IMR-90 (cell line): Measurements from ENCODE around the gene SIDT1. TPM values are rescaled to one million over a fixed set of nuclear protein-coding genes. Genes with fewer than 3 reads are reported as not detected.

Experiments
- ATAC-seq: fragments of 200-7000 bp; cut with Tn5 transposase; 2 replicates; pipeline ENCODE4 v1.9.1; 2020; ENCODE audit warnings: low read depth, mild to moderate bottlenecking, moderate library complexity
- BruUV-seq: library from RNA; stranded (reverse); fragments of 400-500 nt; replicated peaks from 2 replicates; lab custom pipeline; 2021; lab: Mats Ljungman, UMichigan
- CTCF ChIA-PET: fragments of 300-600 bp; formaldehyde crosslinking; extraction: SDS; loops from one replicate; lab custom pipeline; 2021; ENCODE audit warnings: antibody characterized with exemption; lab: Yijun Ruan, JAX
- POLR2A ChIA-PET: fragments of 300-600 bp; sonication (Branson Sonifier 250); formaldehyde crosslinking; loops from one replicate; lab custom pipeline; 2022; ENCODE audit warnings: antibody characterized with exemption; ENCODE audit not compliant: unreplicated experiment; lab: Charles Lee
- DNase-seq: peaks from one replicate; pipeline ENCODE4 v3.0.0; 2013
- H2AFZ ChIP-seq: replicated peaks from 2 replicates; pipeline ENCODE3; 2013; ENCODE audit warnings: low read length, mild to moderate bottlenecking; ENCODE audit not compliant: poor library complexity
- H2AK5ac ChIP-seq: 2 replicates; pipeline ENCODE4 v1.6.1; 2013; ENCODE audit warnings: low read depth, low read length, inconsistent platforms
- H2AK9ac ChIP-seq: replicated peaks from 2 replicates; pipeline ENCODE3; 2013; ENCODE audit warnings: mild to moderate bottlenecking, low read depth, low read length, moderate library complexity; ENCODE audit not compliant: poor library complexity
- H2BK120ac ChIP-seq: 2 replicates; pipeline ENCODE4 v1.6.1; 2013; ENCODE audit warnings: low read depth, low read length, inconsistent platforms
- H2BK15ac ChIP-seq: 3 replicates; pipeline ENCODE4 v1.6.1; 2013; ENCODE audit warnings: low read depth, low read length, inconsistent platforms
- H2BK20ac ChIP-seq: 2 replicates; pipeline ENCODE4 v1.6.1; 2013; ENCODE audit warnings: low read depth, mild to moderate bottlenecking, inconsistent platforms, low read length, moderate library complexity
- H2BK5ac ChIP-seq: 2 replicates; pipeline ENCODE4 v1.6.1; 2013; ENCODE audit warnings: mild to moderate bottlenecking, low read depth, low read length, inconsistent platforms; ENCODE audit not compliant: poor library complexity, severe bottlenecking
- H3K14ac ChIP-seq: replicated peaks from 2 replicates; pipeline ENCODE4 v1.6.1; 2013; ENCODE audit warnings: low read depth, low read length, inconsistent platforms
- H3K18ac ChIP-seq: 2 replicates; pipeline ENCODE4 v1.6.1; 2013; ENCODE audit warnings: low read depth, low read length, control low read depth
- H3K23ac ChIP-seq: 2 replicates; pipeline ENCODE4 v1.6.1; 2013; ENCODE audit warnings: low read depth, low read length, inconsistent platforms
- H3K27ac ChIP-seq: 2 replicates; pipeline ENCODE4 v1.5.1; 2013; ENCODE audit warnings: mild to moderate bottlenecking, control low read depth, low read length; ENCODE audit not compliant: insufficient read depth
- H3K27me3 ChIP-seq: 2 replicates; pipeline ENCODE4 v1.6.1; 2013; ENCODE audit warnings: low read length; ENCODE audit not compliant: control insufficient read depth, insufficient read depth
- H3K36me3 ChIP-seq: 2 replicates; pipeline ENCODE4 v1.6.1; 2013; ENCODE audit warnings: low read length, mixed read lengths; ENCODE audit not compliant: control insufficient read depth, insufficient read depth
- H3K4ac ChIP-seq: 2 replicates; pipeline ENCODE4 v1.6.1; 2013; ENCODE audit warnings: low read depth, low read length, inconsistent platforms
- H3K4me1 ChIP-seq: 2 replicates; pipeline ENCODE4 v1.6.1; 2013; ENCODE audit warnings: low read length, mixed read lengths; ENCODE audit not compliant: control insufficient read depth, insufficient read depth
- H3K4me2 ChIP-seq: 2 replicates; pipeline ENCODE4 v1.6.1; 2013; ENCODE audit warnings: low read depth, mild to moderate bottlenecking, control low read depth, low read length, moderate library complexity
- H3K4me3 ChIP-seq: 2 replicates; pipeline ENCODE4 v1.5.1; 2013; ENCODE audit warnings: low read depth, mild to moderate bottlenecking, control low read depth, low read length, moderate library complexity; ENCODE audit not compliant: insufficient read depth
- H3K56ac ChIP-seq: 2 replicates; pipeline ENCODE4 v1.6.1; 2013; ENCODE audit warnings: low read length, inconsistent platforms; ENCODE audit not compliant: insufficient read depth; ENCODE audit errors: extremely low read depth
- H3K79me1 ChIP-seq, 2 experiments: 2 replicates each; pipeline ENCODE4 v1.6.1; 2013; ENCODE audit warnings: low read length in 2 of 2, inconsistent platforms in 1 of 2, low read depth in 1 of 2
- H3K9ac ChIP-seq: 2 replicates; pipeline ENCODE4 v1.6.1; 2013; ENCODE audit warnings: low read depth, low read length, control low read depth
- H3K9me1 ChIP-seq: 2 replicates; pipeline ENCODE4 v1.6.1; 2013; ENCODE audit warnings: low read length, inconsistent platforms; ENCODE audit not compliant: insufficient read depth
- H3K9me3 ChIP-seq: 2 replicates; pipeline ENCODE4 v1.6.1; 2013; ENCODE audit warnings: low read length; ENCODE audit not compliant: control insufficient read depth, insufficient read depth
- H4K20me1 ChIP-seq: 2 replicates; pipeline ENCODE4 v1.6.1; 2013; ENCODE audit warnings: low read length, inconsistent platforms; ENCODE audit not compliant: insufficient read depth
- H4K5ac ChIP-seq: 2 replicates; pipeline ENCODE4 v1.6.1; 2013; ENCODE audit warnings: mild to moderate bottlenecking, low read depth, low read length, control low read depth
- H4K8ac ChIP-seq, 2 experiments: 2 replicates each; pipeline ENCODE4 v1.6.1; 2013; ENCODE audit warnings: low read depth in 2 of 2, low read length in 2 of 2, control low read depth in 1 of 2, inconsistent platforms in 1 of 2
- H4K91ac ChIP-seq: 2 replicates; pipeline ENCODE4 v1.6.1; 2013; ENCODE audit warnings: low read depth, low read length, inconsistent platforms; ENCODE audit not compliant: insufficient read depth
- BHLHE40 ChIP-seq: fragments of 150-350 bp; IDR thresholded peaks from 2 replicates; pipeline ENCODE4 v1.6.1; 2016; ENCODE audit warnings: mild to moderate bottlenecking, low read depth, low read length
- CHD1 ChIP-seq: IDR thresholded peaks from 2 replicates; pipeline ENCODE4 v1.6.1; 2012; ENCODE audit warnings: low read depth, low read length, improper control_type of control experiment
- FOS ChIP-seq: fragments of 150-350 bp; IDR thresholded peaks from 2 replicates; pipeline ENCODE4 v1.6.1; 2016; ENCODE audit warnings: low read depth, low read length
- MAFK ChIP-seq: IDR thresholded peaks from 2 replicates; pipeline ENCODE4 v1.6.1; 2012; ENCODE audit warnings: low read depth, low read length, improper control_type of control experiment
- MXI1 ChIP-seq: IDR thresholded peaks from 2 replicates; pipeline ENCODE4 v1.6.1; 2012; ENCODE audit warnings: low read depth, mild to moderate bottlenecking, low read length, moderate library complexity, borderline replicate concordance
- POLR2A ChIP-seq: IDR thresholded peaks from 2 replicates; pipeline ENCODE4 v1.6.1; 2012; ENCODE audit warnings: mild to moderate bottlenecking, low read depth, low read length
- RAD21 ChIP-seq: IDR thresholded peaks from 2 replicates; pipeline ENCODE4 v1.6.1; 2012; ENCODE audit warnings: low read length, improper control_type of control experiment
- RCOR1 ChIP-seq: IDR thresholded peaks from 2 replicates; pipeline ENCODE4 v1.6.1; 2012; ENCODE audit warnings: mild to moderate bottlenecking, low read length, improper control_type of control experiment; ENCODE audit not compliant: insufficient replicate concordance
- RFX5 ChIP-seq: IDR thresholded peaks from 2 replicates; pipeline ENCODE4 v1.8.0; 2012; ENCODE audit warnings: low read depth, mild to moderate bottlenecking, low read length, moderate library complexity
- dilution Hi-C: fragments of 300-500 bp; cut with HindIII; formaldehyde crosslinking; loops from one replicate; pipeline ENCODE4 v1.14.3; 2018; ENCODE audit warnings: low sequenced_read_pairs; ENCODE audit not compliant: unreplicated experiment
- in situ Hi-C: fragments of 300-500 bp; cut with MboI; formaldehyde crosslinking; loops from 3 replicates; pipeline ENCODE4 v1.14.3; 2019; ENCODE audit warnings: low sequenced_read_pairs, inconsistent platforms, mixed read lengths
- intact Hi-C: fragments of 100-400 bp; cut with micrococcal nuclease; formaldehyde crosslinking; loops from 2 replicates; pipeline ENCODE4 v1.10.0; 2022
- polyA plus RNA-seq, 3 experiments: library from polyadenylated mRNA; depleted of rRNA; stranded (reverse); fragments of >200 nt; gene quantifications; 2 replicates each; pipeline ENCODE4 v1.2.3, GENCODE V29; 2012; ENCODE audit warnings: low replicate concordance in 1 of 3
- total RNA-seq: library from RNA; depleted of rRNA; stranded (reverse); fragments of >200 nt; gene quantifications from 2 replicates; pipeline ENCODE4 v1.2.3, GENCODE V29; 2012
- TF ChIP-seq, protein P1 (sequence below): fragments of 150-350 bp; IDR thresholded peaks from 2 replicates; pipeline ENCODE4 v1.6.1; 2017; ENCODE audit warnings: mild to moderate bottlenecking, antibody characterized with exemption, low read length, low read depth
- TF ChIP-seq, protein P2 (sequence below): fragments of 150-350 bp; IDR thresholded peaks from 2 replicates; pipeline ENCODE4 v1.6.1; 2016; ENCODE audit warnings: low read depth, mild to moderate bottlenecking, low read length, moderate library complexity, borderline replicate concordance

Gene SIDT1
- total and polyA plus RNA-seq, 2 of the 4 experiments (the other 2 are of a cell fraction): not detected

DNA sequence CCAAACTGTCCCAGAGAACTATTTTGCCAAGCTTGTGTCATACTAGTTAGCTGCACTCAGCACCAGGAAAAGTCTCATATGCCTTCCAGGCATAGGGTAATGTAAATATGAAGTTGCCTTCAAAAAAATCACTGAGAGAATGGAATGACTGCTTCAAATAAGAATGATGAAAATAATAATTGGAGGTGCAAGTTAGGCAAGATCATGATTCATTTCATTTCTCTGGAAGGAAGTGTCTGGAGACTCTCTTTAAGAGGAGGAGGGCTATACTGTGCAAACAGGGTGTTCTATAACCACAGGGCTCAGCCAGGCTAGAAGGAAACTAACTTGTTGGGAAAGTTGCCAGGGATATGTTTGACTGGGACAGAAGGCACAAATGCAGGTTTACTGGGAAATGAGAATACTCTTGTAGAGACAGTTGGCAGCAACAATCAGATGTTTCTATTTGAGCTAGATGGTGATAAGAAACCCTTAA is 4.3 kb downstream of the SIDT1 start:
- H2BK5ac ChIP-seq: no peak overlapping the region
- no peak overlapping the region for H3K14ac ChIP-seq
- H3K79me1 ChIP-seq: no peaks in the 10 kb centered on the region
- POLR2A ChIA-PET: no interaction called here
- no peak overlapping the region for H2AK9ac ChIP-seq
- no peak for TF ChIP-seq FOS
- TF ChIP-seq, protein P1, sequence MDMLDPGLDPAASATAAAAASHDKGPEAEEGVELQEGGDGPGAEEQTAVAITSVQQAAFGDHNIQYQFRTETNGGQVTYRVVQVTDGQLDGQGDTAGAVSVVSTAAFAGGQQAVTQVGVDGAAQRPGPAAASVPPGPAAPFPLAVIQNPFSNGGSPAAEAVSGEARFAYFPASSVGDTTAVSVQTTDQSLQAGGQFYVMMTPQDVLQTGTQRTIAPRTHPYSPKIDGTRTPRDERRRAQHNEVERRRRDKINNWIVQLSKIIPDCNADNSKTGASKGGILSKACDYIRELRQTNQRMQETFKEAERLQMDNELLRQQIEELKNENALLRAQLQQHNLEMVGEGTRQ: no peak
- TF ChIP-seq MXI1: no peak
- TF ChIP-seq RCOR1: no peak
- no peak for TF ChIP-seq CHD1
- TF ChIP-seq BHLHE40: no peak
- no peak for TF ChIP-seq MAFK
- no peak for TF ChIP-seq POLR2A
- TF ChIP-seq RAD21: no peak
- no peak for TF ChIP-seq RFX5
- TF ChIP-seq, protein P2, sequence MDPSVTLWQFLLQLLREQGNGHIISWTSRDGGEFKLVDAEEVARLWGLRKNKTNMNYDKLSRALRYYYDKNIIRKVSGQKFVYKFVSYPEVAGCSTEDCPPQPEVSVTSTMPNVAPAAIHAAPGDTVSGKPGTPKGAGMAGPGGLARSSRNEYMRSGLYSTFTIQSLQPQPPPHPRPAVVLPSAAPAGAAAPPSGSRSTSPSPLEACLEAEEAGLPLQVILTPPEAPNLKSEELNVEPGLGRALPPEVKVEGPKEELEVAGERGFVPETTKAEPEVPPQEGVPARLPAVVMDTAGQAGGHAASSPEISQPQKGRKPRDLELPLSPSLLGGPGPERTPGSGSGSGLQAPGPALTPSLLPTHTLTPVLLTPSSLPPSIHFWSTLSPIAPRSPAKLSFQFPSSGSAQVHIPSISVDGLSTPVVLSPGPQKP: no peak
- H3K27me3 ChIP-seq: peaks cover 42% of the 10 kb centered on the region
- H3K9me1 ChIP-seq: no peaks in the 10 kb centered on the region
- CTCF ChIA-PET: interaction anchor here (0.6 kb wide), 1 partner anchor 889 kb away, joined by 8 read pairs; no protein-coding TSS in a partner anchor
- H3K4me1 ChIP-seq: no peaks in the 10 kb centered on the region
- dilution Hi-C loops: no loop called here
- H3K4ac ChIP-seq: no peak overlapping the region
- BruUV-seq: no TSS peak
- H3K27ac ChIP-seq: no peak overlapping the region
- no peak overlapping the region for H3K9ac ChIP-seq
- H2BK120ac ChIP-seq: no peak overlapping the region
- no peak overlapping the region for H3K23ac ChIP-seq
- in situ Hi-C loops: no loop called here
- H3K9me3 ChIP-seq: no peaks in the 10 kb centered on the region
- H3K36me3 ChIP-seq: no peaks in the 10 kb centered on the region
- no peak overlapping the region for H3K18ac ChIP-seq
- H3K4me2 ChIP-seq: no peak overlapping the region
- intact Hi-C loops: no loop called here
- no peak overlapping the region for H3K4me3 ChIP-seq
- no peak for DNase-seq
- no peak overlapping the region for H3K56ac ChIP-seq
- ATAC-seq: no peak
- no peaks in the 10 kb centered on the region for H4K20me1 ChIP-seq
- H4K8ac ChIP-seq: no peak overlapping the region
- H4K91ac ChIP-seq: no peak overlapping the region
- no peak overlapping the region for H4K5ac ChIP-seq
- H2BK20ac ChIP-seq: no peak overlapping the region
- H2AK5ac ChIP-seq: no peak overlapping the region
- no peak overlapping the region for H2BK15ac ChIP-seq
- H2AFZ ChIP-seq: no peak overlapping the region
